ENCODE data around the gene HAAO.

HAAO gene

DNA sequence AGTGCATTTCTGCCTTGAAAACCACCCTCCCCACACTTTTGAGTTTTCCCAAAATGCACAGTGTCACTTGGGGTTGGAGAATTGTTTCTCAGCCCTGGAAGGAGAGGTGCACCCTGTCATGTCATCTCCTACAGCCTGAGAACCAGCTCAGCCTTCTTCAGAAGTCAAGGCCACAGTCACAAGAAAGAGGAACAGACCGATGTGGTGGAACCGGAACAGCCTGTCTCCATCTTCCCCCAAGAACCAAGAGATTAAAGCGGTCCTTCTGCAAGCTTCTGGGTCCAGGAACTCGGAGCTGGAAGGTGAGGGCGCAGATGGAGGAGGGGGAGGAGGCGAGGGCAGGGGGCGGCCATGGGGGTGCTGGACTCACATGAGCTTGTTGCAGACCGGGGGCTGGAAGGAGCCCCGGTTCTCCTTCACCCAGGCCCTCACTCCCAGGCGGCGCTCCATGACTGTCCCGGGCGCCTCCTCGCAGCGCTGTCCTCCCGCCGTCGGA lies 248 bp downstream of the HAAO start:
- DNase-seq = no peak

DNA sequence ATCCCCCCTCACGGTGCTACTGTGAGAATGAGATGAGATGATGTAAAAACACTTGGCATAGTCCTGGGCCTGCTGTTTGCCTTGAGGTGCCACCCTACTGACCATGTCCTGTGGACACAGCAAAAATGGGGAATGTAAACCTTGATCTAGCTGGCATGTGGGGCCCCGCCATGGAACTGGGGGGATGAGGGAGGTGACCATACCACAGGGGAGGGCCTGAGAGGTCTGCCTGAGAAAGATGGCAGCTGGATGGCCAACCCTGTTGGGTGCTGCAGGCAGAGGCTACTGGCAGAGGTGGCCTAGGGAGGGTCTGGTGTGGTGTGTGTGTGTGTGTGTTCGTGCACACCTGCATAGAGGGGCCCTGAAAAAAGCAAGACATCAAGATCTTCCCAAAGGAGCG lies 777 bp downstream of the HAAO start:
- DNase-seq = no peak

DNA sequence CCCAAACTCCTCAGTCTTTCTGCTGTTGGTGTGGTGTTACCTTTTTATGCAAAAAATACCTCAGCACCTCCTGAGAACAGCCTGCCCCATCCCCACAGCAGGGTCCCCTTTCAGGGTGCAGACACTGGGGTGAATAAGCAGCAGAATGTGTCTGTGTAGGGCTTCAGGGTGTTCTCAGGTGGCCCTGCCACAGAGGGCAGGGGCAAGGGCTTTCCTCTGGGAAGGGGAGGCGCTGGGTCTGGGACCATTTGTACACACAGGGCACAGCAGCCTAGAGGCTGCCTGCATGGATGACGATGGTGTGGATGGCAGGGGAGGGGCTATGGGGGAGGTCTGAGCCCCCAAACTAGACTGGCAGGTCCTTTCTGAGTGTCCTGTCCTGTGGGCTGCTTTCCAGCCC lies 2.6 kb downstream of the HAAO start:
- DNase-seq = no peak

DNA sequence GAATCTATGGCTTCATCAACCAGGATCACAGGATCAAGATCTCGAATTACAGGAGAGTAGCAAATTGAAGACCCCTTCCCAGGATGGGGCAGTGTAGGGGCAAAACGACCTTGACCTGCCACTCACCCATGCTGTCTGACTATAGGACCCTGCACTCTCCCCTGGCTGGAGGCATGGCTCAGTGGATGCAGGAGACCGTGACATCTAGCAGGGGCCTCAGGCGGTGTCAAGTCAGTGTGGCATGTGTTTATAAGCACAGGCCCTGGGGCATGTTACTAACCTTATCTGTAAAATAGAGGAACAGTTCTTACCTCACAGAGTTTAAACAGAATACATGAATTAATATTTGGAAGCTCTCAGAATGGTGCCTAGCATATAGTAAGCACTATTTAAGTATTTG lies 3.5 kb downstream of the HAAO start:
- DNase-seq = no peak

DNA sequence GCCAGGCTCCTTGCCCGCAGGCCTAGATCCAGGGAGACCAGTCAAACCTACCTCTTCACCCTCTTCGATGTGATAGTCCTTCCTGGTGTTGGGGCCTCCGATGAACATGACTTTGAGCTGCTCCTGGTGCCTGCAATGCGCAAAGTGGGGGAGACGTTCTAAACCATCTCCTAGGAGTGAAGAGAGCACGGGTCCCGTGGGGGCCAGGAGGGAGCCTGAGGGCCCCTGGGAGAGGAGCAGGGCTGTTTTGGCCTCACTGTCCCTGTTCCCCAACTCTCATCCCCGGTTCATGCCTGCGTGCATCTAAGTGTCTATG lies 3.9 kb downstream of the HAAO start:
- no peak for DNase-seq

DNA sequence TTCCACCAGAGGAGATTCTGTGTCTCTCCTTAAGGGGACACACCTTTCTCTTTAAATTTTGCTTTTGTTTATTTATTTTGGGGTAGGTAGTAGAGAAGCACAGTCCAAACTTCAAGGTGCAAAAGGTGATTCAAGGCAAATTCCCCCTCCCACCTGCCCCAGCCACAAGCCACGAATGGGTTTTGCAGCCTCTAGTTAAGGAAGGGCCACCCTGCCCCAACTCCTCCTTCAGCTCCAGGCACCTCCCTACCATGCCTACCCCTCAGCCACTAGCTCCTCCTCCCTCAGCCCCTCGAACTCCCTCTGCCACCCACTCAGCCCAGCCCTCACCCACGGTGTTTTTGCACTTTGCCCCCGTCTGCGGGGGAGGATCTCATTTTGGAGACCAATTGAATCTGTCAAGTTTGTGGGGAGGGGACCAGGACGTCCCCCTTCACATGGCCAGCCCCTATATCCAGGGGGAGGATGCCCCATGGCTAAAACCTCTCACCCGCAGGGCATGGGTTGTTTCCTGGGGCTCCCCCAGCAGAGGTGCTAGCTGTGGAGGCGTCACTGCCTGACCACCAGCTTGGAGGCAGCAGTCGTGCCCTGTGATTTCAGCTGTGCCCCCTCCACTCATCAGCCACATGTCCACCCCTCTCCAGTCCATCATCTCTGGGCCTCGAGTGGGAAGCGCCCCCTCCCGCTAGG lies 4.5 kb downstream of the HAAO start:
- no peak for DNase-seq

DNA sequence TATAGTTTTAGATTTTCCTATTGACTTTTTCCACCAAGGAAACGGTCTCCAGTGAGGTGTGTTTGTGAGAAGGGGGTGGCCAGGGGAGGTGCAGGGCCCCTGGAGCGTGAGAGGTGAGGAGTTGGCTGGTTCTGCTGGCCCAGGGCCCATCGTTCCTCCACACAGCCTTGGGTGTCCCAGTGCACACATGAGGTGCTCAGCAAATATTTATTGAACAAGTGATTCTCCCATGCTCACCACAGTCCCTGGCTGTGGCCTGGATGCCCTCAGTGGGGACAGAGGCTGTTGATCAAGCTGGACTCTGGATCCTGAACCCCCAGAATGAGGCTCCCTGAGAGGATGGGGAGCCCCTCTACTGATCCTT lies 5.0 kb downstream of the HAAO start:
- no peak for DNase-seq

DNA sequence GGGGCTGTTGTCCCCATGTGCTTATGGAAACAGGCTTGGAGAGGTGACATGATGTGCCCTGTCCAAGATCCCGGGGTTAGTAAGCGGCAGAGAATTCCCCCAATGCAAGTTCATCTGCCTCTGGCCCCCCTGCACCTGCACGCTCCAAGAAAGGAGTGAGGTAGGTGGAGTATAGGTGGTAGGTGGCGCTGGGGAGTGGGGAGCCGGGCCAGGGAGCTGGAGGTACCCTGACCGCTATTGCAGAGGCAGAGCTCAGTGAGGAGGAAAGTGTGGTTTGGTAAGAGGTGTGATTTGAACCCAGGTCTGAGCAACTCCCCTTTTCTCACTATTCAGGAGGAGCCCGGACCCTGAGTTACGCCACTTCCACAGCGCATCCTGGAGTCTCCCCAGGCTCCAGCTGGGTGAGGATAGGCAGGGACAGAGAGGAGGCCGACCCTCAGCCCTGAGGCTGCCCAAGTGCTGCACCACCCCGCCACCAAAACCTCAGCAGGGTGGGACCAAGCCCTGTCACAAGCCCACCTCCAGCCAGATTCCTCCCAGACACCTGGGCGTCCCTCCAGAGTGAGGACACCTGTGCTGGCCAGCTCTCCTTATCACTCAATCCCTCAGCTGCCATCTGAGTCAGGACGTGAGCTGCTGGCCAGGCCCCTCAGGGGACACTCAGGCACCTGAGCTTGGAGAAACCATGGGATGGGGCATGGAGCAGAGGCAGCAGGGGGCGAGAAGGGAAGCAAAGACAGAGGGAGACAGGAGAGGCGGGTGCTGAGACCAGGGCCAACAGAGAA lies 5.6 kb downstream of the HAAO start:
- DNase-seq = no peak

DNA sequence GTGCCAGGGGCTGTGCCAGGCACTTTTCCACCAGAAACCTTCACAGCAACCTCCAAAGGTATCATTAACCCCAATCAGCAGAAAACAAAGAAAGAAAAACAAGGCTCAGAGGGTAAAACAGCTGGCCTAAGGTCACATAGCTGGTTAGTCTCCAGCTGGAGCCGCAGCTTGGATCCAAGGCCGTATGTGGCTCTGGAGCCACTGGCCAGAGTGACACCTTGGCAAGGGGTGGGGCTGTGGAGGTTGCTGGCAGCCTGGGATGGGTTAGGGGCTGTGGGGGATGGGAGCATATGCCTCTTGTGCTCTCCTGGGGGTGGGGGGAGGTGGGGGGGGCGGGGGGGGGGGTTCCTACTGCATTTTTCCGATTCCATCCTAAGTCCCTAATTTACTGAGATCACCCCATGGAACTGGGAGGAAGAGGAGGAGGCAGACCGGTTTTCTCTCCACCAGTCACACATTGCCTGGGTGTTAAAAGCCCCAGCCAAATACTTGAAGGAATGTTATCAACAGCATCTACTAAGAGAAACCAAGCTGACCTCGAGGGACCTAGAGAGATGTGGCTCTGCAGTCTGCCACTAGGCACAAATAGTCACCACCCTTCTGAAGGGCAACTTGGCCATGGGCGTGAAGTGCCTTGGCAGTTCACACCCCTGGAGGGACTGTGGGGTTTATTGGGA lies 8.0 kb downstream of the HAAO start:
- no peak for DNase-seq

DNA sequence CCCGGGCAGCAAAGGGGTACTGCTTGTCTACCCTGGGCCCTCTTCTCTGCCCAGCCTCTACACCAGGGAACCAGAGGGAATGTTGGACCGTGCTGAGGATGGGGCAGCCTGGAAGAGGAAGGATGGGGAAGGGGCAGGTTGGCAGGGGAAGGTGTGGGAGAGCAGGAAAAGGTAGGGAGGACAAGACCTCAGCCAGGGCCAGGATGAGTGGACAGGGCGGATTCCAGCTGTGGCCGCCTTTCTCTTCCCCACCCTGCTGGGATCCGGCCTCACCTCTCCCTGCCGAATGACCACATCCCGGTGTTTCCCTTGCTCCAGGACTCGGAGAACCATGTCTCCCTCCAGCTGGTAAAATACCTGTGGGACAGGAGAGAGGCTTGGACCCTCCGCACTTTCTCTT lies 8.9 kb downstream of the HAAO start:
- no peak for DNase-seq

DNA sequence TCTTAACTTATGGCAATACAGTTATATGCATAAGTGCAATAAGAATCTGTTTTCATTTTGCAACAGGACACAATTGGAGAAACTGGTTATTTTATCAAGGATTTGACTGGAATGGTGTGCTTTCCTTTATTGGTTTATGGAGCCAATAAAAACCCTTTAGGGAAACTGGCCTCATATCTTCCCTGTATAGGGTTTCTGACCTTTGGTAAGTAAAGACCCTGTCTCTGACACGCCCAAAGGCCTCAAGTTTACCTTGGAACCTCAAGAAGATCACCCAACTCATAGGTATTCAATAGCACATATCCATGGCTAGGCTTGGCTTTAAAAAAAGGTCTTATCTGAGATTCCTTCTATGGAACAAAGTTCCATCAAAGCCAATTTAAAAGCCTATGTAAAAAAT lies 11.2 kb downstream of the HAAO start:
- no peak for DNase-seq

DNA sequence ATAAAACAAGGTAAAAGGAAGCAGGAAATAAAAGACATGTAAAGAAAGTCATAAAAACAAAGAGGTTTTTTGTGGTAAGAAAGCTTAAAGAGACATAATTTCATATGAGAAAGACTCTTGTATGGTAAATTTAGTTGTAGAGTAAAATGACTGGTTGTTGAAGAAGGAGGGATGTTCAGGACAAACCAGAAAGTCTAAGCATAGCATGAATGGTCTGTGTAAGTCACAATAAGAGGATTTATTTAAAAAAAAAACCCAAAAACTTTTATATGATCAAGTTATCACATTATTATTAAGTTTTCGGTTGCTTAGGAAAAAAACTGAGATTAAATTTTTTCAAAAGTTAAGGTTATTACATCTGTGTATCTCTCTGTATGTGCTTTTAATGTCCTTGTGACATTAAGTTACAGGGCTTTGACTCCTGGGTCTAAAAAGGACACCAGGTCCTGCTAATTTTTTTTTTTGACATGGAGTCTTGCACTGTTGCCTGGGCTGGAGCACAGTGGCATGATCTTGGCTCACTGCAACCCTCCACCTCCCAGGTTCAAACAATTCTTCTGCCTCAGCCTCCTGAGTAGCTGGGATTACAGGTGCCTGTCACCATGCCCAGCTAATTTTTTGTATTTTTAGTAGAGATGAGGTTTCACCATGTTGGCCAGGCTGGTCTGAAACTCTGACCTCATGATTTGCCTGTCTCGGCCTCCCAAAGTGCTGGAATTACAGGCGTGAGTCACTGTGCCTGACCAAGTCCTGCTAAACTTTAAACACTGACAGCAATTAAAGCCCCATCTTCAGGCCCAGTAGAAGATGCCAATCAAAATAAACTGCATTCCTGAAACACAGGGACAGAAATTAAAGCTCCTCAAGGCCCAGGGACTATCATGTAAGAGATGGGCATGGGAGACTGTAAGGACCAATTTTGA lies 14.2 kb downstream of the HAAO start:
- DNase-seq = no peak

DNA sequence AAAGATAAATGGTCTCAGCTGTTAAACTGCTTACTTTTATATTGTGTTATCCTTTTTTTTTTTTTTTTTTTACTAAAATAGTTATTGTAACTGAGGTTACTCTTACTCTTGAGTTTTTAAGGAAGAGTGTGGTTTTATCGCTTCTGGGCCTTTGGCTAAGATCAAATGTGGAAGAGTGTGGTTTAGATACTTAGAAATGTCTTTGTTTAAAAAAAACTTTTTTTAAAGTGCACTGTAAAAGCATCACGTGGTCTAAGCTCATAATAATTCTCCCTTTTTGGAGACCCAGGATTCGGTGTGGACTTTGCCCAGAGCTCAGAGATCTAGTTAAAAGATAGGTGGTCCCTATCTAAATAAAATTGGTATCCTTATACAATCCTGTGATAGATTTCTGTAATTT lies 16.6 kb downstream of the HAAO start:
- DNase-seq = no peak

DNA sequence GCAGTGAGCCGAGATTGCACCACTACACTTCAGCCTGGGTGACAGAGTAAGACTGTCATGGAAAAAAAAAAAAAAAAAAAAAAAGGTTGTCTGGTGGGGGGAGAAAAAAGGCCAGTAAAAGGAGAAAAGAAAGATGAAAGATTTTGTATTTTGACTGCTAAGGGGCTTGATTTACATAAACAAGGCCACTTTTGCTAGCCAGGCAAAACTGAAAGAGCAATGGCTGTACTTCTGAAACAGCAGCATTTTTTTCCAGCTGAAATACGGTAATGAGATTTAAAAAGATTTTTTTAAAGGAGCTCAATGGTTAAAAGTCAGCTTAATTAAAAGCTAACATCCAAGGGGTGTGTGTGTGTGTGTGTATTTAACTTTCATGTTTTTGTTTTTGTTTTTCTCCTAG lies 17.2 kb downstream of the HAAO start:
- DNase-seq = no peak

DNA sequence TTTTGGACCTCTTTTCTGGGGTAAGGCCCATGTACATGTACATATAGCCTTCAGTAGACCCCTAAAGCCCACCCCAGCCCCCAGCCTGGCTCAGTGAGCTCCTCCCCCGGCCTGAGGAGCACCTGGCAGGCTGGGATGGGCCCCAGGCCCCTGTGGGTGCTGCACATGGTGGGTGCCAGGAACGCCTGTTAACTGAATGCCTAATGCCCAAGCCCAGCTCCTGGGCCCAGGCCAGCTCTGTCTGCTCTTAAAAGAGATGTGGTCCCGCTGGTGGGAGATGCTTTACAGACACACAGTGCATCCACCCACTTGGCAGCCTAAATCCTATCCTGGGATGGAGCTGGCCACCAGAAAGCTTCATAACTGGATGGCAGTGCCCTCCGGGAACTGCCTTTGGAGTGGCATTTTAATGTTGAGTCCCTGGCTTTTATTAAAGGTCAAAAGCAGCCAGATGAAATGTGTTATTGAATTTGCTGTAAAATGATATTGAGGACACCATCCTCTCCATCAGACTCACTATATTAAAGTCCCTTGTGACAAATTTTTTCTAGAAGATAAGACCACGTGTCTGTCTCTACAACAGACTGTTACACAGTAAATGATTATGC lies 20.7 kb downstream of the HAAO start:
- DNase-seq = no peak

DNA sequence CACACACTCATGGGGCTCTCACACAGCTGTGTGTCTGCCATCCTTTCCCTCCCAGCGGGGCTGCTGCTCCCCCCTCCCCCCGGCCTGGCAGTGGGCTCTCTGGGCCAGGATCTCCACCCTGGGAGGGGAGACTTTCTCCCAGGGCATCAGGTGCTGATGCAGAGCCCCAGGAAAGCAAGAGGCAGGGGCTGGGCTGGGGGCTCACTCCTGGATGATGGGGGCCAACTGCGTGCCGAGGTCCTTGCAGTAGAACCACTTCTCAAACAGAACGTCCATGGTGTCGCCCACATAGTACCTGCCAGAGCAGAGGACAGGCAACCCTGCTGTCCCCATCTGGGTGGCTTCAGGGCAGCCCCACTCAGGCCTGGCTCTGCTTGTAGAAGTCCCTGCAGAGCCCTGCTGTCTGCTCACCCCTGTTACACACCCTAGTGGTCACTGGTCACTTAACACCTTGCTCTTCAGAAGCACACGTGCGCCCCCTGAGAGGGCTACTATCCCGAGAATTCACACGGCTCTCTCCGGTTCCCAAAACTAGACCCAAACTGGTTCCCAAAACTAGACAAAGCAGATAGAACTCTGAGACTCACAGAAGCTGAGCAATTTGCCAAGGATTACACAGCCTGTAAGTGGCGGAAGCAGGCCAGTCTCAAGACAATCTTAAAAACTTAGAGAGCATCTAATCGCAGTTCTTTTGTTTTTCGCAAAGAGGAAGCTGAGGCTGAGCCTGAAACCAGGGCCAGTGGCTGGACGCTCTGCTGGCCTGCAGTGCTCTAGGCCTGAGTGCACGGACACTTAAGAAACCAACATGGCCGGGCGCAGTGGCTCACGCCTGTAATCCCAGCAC lies 21.9 kb downstream of the HAAO start:
- peak; percentile 35 to 70 for DNase-seq

DNA sequence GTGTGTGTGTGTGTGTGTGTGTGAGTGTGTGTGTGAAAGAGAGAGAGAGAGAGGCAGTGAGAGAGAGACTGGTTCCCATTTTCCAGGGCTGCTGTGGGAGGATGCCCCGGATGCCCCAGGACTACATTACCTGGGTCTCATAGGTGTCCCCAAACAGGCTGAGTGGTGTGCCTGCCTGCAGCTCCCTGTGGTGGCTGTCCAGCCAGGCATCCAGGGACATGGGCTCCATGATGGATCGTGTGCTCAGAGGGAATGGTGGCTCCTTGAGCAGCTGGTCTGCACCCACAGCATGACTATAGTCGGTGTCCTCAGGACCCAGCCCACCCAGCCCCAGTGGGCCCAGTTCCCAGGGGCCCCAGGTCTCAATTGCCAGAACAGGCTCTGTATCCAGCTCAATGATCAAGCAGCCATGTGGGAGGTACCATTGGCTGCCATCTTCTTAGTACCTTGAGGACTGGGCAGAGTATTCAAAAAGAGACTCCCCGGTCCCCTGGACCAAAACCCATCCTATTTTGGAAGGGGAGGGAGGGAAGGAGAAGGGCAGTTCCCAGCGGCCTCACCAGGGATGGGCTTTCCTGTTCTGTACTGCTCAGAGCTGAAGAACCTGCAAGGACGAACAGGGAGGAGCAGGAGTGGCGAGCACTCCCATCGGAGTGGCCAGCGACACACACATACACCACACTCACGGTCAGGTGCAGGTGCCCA lies 22.6 kb downstream of the HAAO start:
- DNase-seq = no peak

DNA sequence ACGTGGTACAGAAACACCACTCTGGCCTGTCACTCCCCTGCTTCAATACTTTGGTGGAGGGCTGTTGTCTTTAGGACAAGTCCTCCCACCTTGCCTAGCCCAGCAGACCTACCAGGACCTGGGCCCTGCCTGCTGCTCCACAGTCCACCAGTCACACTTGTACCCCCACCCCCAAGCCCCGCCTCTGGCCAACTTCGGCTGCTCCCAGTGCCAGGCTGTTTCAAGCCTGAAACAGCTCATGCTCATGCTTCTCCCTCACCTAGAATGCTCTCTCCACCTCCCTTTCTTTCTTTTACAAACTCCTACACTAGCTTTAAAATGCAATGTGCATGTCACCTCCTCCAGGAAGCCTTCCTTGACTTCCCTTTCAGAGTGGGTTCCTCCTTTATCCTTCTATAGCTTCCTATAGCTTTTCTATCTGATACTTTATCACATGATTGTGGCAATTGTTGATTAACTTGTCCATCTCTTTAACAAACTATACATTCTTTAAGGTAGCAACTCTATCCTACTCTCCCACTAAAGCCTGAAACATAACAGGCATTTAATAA lies 23.6 kb downstream of the HAAO start:
- no peak for DNase-seq

DNA sequence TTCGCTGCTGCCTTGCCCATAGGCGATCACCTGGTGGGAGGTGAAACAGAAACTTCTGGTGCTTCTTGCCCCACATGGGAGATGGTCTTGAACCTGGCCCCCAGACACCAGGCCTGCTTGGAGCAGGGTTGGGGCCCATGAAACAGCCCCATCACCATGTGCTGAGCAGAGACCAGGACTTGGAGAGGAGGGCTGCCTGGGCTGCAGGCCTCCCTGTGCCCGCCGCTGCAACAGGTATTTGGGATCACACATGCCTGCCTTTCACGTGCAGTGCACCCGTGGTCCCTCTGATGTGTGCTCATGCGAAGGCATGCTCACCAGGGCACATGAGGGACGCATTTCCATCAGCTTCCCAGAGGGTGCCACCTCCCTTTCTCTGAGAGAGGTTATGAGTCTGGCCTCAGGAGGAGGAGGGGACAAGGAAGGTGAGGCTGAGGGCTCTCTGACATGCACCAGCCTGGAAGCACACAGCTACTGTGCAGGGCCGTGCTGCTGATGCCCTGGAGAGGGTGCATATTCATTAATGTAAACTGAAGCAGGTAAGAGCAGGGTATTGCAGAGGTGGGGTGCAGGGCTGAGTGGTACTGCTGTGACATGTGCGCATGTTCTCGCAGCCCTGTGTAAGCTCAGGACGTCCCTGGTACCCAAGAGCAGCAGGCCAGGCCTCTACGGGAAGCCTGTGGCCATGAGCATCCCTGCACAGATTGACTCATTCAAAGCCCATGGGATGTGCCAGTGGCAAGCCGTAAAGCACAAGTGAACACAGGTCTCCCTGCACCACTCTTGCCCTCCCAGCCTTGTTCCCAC lies 24.3 kb downstream of the HAAO start:
- DNase-seq = no peak

Measured in NCI-H524 (cell line).